K562 (cell line): ENCODE results near the gene OST4. TPM values are rescaled to one million over a fixed set of nuclear protein-coding genes. Genes with fewer than 3 reads are reported as not detected.

ENCODE experiments used
- HCFC1 ChIP-seq: IDR thresholded peaks from 2 replicates; pipeline ENCODE4 v1.6.1; 2012; ENCODE audit warnings: low read depth, low read length, improper control_type of control experiment
- HMG20A ChIP-seq: fragments of 450-650 bp; formaldehyde crosslinking; conservative IDR thresholded peaks from 2 replicates; pipeline ENCODE4 v1.4.0; 2020; ENCODE audit warnings: mild to moderate bottlenecking, mixed read lengths
- HNRNPK ChIP-seq: fragments of 200-400 bp; formaldehyde crosslinking; IDR thresholded peaks from one replicate; pipeline ENCODE4 v1.6.1; 2018; ENCODE audit warnings: mild to moderate bottlenecking, low read depth, low read length; ENCODE audit not compliant: poor library complexity, severe bottlenecking
- HNRNPLL ChIP-seq: fragments of 200-400 bp; formaldehyde crosslinking; IDR thresholded peaks from 2 replicates; pipeline ENCODE4 v1.6.1; 2017; ENCODE audit warnings: low read length, low read depth, mild to moderate bottlenecking; ENCODE audit not compliant: poor library complexity, severe bottlenecking
- NR2F6 ChIP-seq: fragments of 450-650 bp; formaldehyde crosslinking; IDR thresholded peaks from 2 replicates; pipeline ENCODE4 v1.4.0; 2020; ENCODE audit warnings: mild to moderate bottlenecking
- POLR2AphosphoS2 ChIP-seq: IDR thresholded peaks from 2 replicates; pipeline ENCODE4 v1.6.1; 2012; ENCODE audit warnings: low read length, improper control_type of control experiment
- SMARCA5 ChIP-seq: fragments of 450-650 bp; IDR thresholded peaks from 2 replicates; pipeline ENCODE4 v1.6.1; 2016
- SREBF2 ChIP-seq: sonication (generic); formaldehyde crosslinking; IDR thresholded peaks from 2 replicates; pipeline ENCODE4 v1.4.0; 2020; ENCODE audit warnings: mild to moderate bottlenecking, missing genetic modification reagents
- TEAD4 ChIP-seq, 2 experiments: sonication (generic) in 1 of 2; formaldehyde crosslinking in 1 of 2; IDR thresholded peaks; 2 replicates each; pipeline versions ENCODE4 v1.6.1 to v1.8.0; 2012 to 2022; ENCODE audit warnings: borderline replicate concordance in 1 of 2, inconsistent platforms in 1 of 2, low read length in 1 of 2, mild to moderate bottlenecking in 1 of 2, missing genetic modification reagents in 1 of 2
- THRAP3 ChIP-seq: fragments of 450-650 bp; IDR thresholded peaks from 2 replicates; pipeline ENCODE4 v1.6.1; 2016; ENCODE audit warnings: mild to moderate bottlenecking, inconsistent platforms, borderline replicate concordance
- YY1 ChIP-seq, 3 experiments: IDR thresholded peaks; 2 replicates each; pipeline ENCODE4 v1.6.1; 2011; ENCODE audit warnings: low read length in 2 of 3, mild to moderate bottlenecking in 2 of 3, moderate library complexity in 2 of 3, borderline replicate concordance in 1 of 3, control low read depth in 1 of 3, low read depth in 1 of 3; ENCODE audit not compliant: insufficient read depth in 3 of 3, insufficient replicate concordance in 2 of 3, control insufficient read depth in 1 of 3, insufficient read length in 1 of 3; ENCODE audit errors: extremely low read depth in 1 of 3
- ZNF354B ChIP-seq: fragments of 250-450 bp; sonication (Bioruptor Pico); IDR thresholded peaks from 2 replicates; pipeline ENCODE4 v1.4.0; 2020
- ZNF57 ChIP-seq: fragments of 450-650 bp; formaldehyde crosslinking; IDR thresholded peaks from 2 replicates; pipeline ENCODE4 v1.4.0; 2020; ENCODE audit warnings: mild to moderate bottlenecking, moderate library complexity
- polyA plus RNA-seq, 8 experiments: library from polyadenylated mRNA; depleted of rRNA in 4 of 8; stranded (reverse) in 5 of 8; unstranded in 3 of 8; fragments of >200 nt; fragmentation: Nextera tagmentation in 2 of 8; fragmentation: Illumina TruSeq in 1 of 8; extraction: Ambion mirVana in 2 of 8; extraction: Trizol in 1 of 8; gene quantifications; 2 replicates each; pipeline versions ENCODE4 v1.2.1 to v1.2.3, GENCODE V29; 2011 to 2014; ENCODE audit warnings: inconsistent platforms in 1 of 8, missing spikeins in 1 of 8
- total RNA-seq, 7 experiments: library from RNA; depleted of rRNA in 6 of 7; stranded (reverse); fragments of >200 nt in 6 of 7; fragmentation: Illumina TruSeq in 2 of 7; extraction: Trizol in 2 of 7; gene quantifications; 2 replicates each; pipeline versions ENCODE4 v1.2.1 to v1.2.3, GENCODE V29; 2011 to 2021; ENCODE audit warnings: low replicate concordance in 1 of 7
- TF ChIP-seq, protein P1 (sequence below): sonication (generic); formaldehyde crosslinking; IDR thresholded peaks from 2 replicates; pipeline ENCODE4 v1.8.1; 2023; ENCODE audit warnings: missing genetic modification reagents, mild to moderate bottlenecking, borderline replicate concordance
- TF ChIP-seq, protein P2 (sequence below): fragments of 250-450 bp; sonication (Bioruptor Pico); IDR thresholded peaks from 2 replicates; pipeline ENCODE4 v1.8.0; 2022; ENCODE audit warnings: moderate library complexity, mild to moderate bottlenecking, inconsistent platforms
- TF ChIP-seq, protein P3 (sequence below): sonication (generic); formaldehyde crosslinking; IDR thresholded peaks from 2 replicates; pipeline ENCODE4 v1.8.0; 2022; ENCODE audit warnings: mild to moderate bottlenecking, missing genetic modification reagents
- TF ChIP-seq, protein P4 (sequence below): fragments of 450-650 bp; conservative IDR thresholded peaks from 2 replicates; pipeline ENCODE4 v1.6.1; 2016; ENCODE audit warnings: missing genetic modification characterization, low read depth, mild to moderate bottlenecking, missing compliant biosample characterization, moderate library complexity

The OST4 gene
- total and polyA plus RNA-seq, 9 of the 15 experiments (the other 6 are each of a cell fraction or from before 2014, with no cell fraction given): 186 to 1,155 (median 355) TPM

DNA sequence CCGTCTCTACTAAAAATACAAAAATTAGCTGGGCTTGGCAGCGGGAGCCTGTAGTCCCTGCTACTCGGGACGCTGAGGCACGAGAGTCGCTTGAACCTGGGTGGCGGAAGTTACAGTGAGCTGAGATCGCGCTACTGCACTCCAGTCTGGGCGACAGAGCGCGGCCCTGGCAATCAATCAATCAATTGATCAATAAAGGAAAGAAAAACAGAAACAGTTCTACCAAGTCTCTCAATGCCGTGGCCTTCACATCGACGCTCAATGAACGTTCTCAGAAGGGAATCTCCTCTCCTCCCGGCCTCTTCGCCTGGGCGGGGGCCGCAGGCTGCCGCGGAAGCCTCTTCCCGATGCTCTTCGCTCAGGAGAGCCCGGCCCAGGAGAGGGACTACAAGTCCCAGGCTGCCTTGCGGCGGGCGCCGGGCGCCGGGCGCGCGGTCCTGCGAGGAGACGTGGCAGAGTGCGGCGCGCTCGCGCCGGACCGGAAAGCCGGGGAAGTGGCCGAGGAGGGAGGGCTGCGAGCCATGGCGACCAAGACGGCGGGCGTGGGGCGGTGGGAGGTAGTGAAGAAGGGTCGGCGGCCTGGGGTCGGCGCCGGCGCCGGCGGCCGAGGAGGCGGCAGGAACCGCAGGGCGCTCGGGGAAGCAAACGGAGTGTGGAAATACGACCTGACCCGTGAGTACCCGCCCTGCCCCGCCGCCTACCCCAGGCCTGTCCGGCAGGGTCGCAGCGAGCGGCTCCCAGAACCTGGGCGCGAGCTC lies 38.8 kb downstream of the OST4 start, which contains the start of gene TMEM214 (continued):
- TF ChIP-seq, protein P1, sequence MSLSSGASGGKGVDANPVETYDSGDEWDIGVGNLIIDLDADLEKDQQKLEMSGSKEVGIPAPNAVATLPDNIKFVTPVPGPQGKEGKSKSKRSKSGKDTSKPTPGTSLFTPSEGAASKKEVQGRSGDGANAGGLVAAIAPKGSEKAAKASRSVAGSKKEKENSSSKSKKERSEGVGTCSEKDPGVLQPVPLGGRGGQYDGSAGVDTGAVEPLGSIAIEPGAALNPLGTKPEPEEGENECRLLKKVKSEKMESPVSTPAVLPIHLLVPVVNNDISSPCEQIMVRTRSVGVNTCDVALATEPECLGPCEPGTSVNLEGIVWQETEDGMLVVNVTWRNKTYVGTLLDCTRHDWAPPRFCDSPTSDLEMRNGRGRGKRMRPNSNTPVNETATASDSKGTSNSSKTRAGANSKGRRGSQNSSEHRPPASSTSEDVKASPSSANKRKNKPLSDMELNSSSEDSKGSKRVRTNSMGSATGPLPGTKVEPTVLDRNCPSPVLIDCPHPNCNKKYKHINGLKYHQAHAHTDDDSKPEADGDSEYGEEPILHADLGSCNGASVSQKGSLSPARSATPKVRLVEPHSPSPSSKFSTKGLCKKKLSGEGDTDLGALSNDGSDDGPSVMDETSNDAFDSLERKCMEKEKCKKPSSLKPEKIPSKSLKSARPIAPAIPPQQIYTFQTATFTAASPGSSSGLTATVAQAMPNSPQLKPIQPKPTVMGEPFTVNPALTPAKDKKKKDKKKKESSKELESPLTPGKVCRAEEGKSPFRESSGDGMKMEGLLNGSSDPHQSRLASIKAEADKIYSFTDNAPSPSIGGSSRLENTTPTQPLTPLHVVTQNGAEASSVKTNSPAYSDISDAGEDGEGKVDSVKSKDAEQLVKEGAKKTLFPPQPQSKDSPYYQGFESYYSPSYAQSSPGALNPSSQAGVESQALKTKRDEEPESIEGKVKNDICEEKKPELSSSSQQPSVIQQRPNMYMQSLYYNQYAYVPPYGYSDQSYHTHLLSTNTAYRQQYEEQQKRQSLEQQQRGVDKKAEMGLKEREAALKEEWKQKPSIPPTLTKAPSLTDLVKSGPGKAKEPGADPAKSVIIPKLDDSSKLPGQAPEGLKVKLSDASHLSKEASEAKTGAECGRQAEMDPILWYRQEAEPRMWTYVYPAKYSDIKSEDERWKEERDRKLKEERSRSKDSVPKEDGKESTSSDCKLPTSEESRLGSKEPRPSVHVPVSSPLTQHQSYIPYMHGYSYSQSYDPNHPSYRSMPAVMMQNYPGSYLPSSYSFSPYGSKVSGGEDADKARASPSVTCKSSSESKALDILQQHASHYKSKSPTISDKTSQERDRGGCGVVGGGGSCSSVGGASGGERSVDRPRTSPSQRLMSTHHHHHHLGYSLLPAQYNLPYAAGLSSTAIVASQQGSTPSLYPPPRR (CRISPR knock-in tag): no peak
- no peak for TF ChIP-seq NR2F6 (CRISPR knock-in tag)
- TF ChIP-seq SREBF2: no peak
- no peak for TF ChIP-seq HMG20A (CRISPR knock-in tag)
- TF ChIP-seq ZNF354B (CRISPR knock-in tag): no peak
- TF ChIP-seq TEAD4 (IDR thresholded peaks at IDR 0.05; ENCODE audit: low read length): no peak
- TF ChIP-seq TEAD4 (CRISPR knock-in tag; IDR thresholded peaks at IDR 0.05; ENCODE audit: borderline replicate concordance): no peak
- no peak for TF ChIP-seq HNRNPLL
- no peak for TF ChIP-seq POLR2AphosphoS2
- peak in 2 of 3 experiments; percentile 76 to 77 for TF ChIP-seq YY1 (IDR thresholded peaks at IDR 0.05; ENCODE audit: borderline replicate concordance in 1 of 3, control insufficient read depth in 1 of 3, extremely low read depth in 1 of 3, insufficient read depth in 3 of 3, insufficient read length in 1 of 3, insufficient replicate concordance in 2 of 3, low read depth in 1 of 3, low read length in 2 of 3)
- peak; percentile 96 for TF ChIP-seq HCFC1
- TF ChIP-seq THRAP3: no peak
- TF ChIP-seq ZNF57: no peak
- TF ChIP-seq, protein P2, sequence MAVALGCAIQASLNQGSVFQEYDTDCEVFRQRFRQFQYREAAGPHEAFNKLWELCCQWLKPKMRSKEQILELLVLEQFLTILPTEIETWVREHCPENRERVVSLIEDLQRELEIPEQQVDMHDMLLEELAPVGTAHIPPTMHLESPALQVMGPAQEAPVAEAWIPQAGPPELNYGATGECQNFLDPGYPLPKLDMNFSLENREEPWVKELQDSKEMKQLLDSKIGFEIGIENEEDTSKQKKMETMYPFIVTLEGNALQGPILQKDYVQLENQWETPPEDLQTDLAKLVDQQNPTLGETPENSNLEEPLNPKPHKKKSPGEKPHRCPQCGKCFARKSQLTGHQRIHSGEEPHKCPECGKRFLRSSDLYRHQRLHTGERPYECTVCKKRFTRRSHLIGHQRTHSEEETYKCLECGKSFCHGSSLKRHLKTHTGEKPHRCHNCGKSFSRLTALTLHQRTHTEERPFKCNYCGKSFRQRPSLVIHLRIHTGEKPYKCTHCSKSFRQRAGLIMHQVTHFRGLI (CRISPR knock-in tag): no peak
- TF ChIP-seq, protein P3, sequence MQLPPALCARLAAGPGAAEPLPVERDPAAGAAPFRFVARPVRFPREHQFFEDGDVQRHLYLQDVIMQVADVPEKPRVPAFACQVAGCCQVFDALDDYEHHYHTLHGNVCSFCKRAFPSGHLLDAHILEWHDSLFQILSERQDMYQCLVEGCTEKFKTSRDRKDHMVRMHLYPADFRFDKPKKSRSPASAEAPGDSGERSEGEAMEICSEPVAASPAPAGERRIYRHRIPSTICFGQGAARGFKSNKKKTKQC (CRISPR knock-in tag): peak; percentile 64; the same call in 1 of the 2 replicates
- TF ChIP-seq SMARCA5: peak; percentile 32; the same call in 1 of the 2 replicates
- no peak for TF ChIP-seq HNRNPK
- TF ChIP-seq, protein P4, sequence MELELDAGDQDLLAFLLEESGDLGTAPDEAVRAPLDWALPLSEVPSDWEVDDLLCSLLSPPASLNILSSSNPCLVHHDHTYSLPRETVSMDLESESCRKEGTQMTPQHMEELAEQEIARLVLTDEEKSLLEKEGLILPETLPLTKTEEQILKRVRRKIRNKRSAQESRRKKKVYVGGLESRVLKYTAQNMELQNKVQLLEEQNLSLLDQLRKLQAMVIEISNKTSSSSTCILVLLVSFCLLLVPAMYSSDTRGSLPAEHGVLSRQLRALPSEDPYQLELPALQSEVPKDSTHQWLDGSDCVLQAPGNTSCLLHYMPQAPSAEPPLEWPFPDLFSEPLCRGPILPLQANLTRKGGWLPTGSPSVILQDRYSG (tag): no peak
